Panc1 (cell line): ENCODE measurements around the gene OR9Q1. TPM values are rescaled to one million over a fixed set of nuclear protein-coding genes. Genes with fewer than 3 reads are reported as not detected.
"Not testable (repeated sequence)": the region's sequence is repeated elsewhere in the genome, so short reads cannot be mapped to it uniquely, and the experiment has no call there.

Experiments
- ATAC-seq: fragments of 200-7000 bp; cut with Tn5 transposase; 2 replicates; pipeline ENCODE4 v1.9.1; 2020; ENCODE audit warnings: mild to moderate bottlenecking, moderate library complexity
- BruUV-seq: library from RNA; stranded (reverse); fragments of 400-500 nt; replicated peaks from 2 replicates; lab custom pipeline; 2021; lab: Mats Ljungman, UMichigan
- CTCF ChIA-PET: fragments of 300-600 bp; sonication (Branson Sonifier 250); formaldehyde crosslinking; loops from one replicate; lab custom pipeline; 2022; ENCODE audit warnings: antibody characterized with exemption; lab: Charles Lee
- POLR2A ChIA-PET: fragments of 300-600 bp; sonication (Branson Sonifier 250); formaldehyde crosslinking; loops from one replicate; lab custom pipeline; 2022; ENCODE audit warnings: antibody characterized with exemption; lab: Charles Lee
- DNase-seq: peaks from one replicate; pipeline ENCODE4 v3.0.0-alpha.2; 2010; ENCODE audit warnings: low read depth, low spot score
- H3K27ac ChIP-seq: 2 replicates; pipeline ENCODE4 v1.5.1; 2011; ENCODE audit warnings: mild to moderate bottlenecking, low read length, inconsistent platforms
- H3K27me3 ChIP-seq: fragments of 200-500 bp; sonication (Bioruptor generic); 2 replicates; pipeline ENCODE4 v1.6.0; 2014; ENCODE audit warnings: low read length, inconsistent platforms; ENCODE audit not compliant: control insufficient read depth, insufficient read depth
- H3K36me3 ChIP-seq: fragments of 200-500 bp; sonication (Bioruptor generic); 2 replicates; pipeline ENCODE4 v1.5.1; 2014; ENCODE audit warnings: inconsistent platforms, mild to moderate bottlenecking, low read length, moderate library complexity; ENCODE audit not compliant: control insufficient read depth, insufficient read depth
- H3K4me1 ChIP-seq: 2 replicates; pipeline ENCODE4 v1.5.1; 2011; ENCODE audit warnings: inconsistent platforms, mild to moderate bottlenecking, low read length, moderate library complexity; ENCODE audit not compliant: control insufficient read depth, insufficient read depth
- H3K4me3 ChIP-seq, 2 experiments: 2 replicates each; pipeline ENCODE4 v1.5.1; 2011 to 2012; ENCODE audit warnings: low read depth in 2 of 2, low read length in 2 of 2, mild to moderate bottlenecking in 2 of 2, inconsistent platforms in 1 of 2, moderate library complexity in 1 of 2
- H3K9me3 ChIP-seq: fragments of 200-500 bp; sonication (Bioruptor generic); 2 replicates; pipeline ENCODE4 v1.5.1; 2014; ENCODE audit warnings: low read depth, mild to moderate bottlenecking, inconsistent platforms, low read length, moderate library complexity; ENCODE audit not compliant: control insufficient read depth, insufficient read depth
- CTCF ChIP-seq: fragments of 450-650 bp; IDR thresholded peaks from 2 replicates; pipeline ENCODE4 v1.5.1; 2017; ENCODE audit warnings: mild to moderate bottlenecking
- POLR2AphosphoS5 ChIP-seq: IDR thresholded peaks from 2 replicates; pipeline ENCODE4 v1.6.1; 2012; ENCODE audit warnings: mild to moderate bottlenecking, low read depth, low read length, moderate library complexity
- SIN3A ChIP-seq: IDR thresholded peaks from 2 replicates; pipeline ENCODE4 v1.6.1; 2012; ENCODE audit warnings: low read depth, mild to moderate bottlenecking, low read length, moderate library complexity, borderline replicate concordance; ENCODE audit not compliant: insufficient read depth
- TCF7L2 ChIP-seq: IDR thresholded peaks from 2 replicates; pipeline ENCODE4 v1.6.1; 2011; ENCODE audit warnings: mild to moderate bottlenecking, low read depth, low read length, inconsistent platforms
- in situ Hi-C: cut with HindIII; loops from 2 replicates; pipeline ENCODE4 v1.10.0; 2016; ENCODE audit warnings: low sequenced_read_pairs, low pct_unique_long_range_greater_than_20kb
- intact Hi-C: fragments of 100-400 bp; cut with micrococcal nuclease; formaldehyde crosslinking; loops from one replicate; pipeline ENCODE4 v1.10.0; 2022; ENCODE audit not compliant: unreplicated experiment
- total RNA-seq: library from RNA; stranded (reverse); gene quantifications from one replicate; pipeline ENCODE4 v1.2.1, GENCODE V29; 2021; ENCODE audit not compliant: unreplicated experiment
- TF ChIP-seq, protein P1 (sequence below), 2 experiments: IDR thresholded peaks; 2 replicates each; pipeline ENCODE4 v1.6.1; 2011 to 2012; ENCODE audit warnings: low read depth in 2 of 2, control low read depth in 1 of 2, low read length in 1 of 2, mild to moderate bottlenecking in 1 of 2, moderate library complexity in 1 of 2; ENCODE audit not compliant: insufficient read depth in 1 of 2

The OR9Q1 gene
- total RNA-seq, 1 experiment from 2014 or later: not detected

DNA sequence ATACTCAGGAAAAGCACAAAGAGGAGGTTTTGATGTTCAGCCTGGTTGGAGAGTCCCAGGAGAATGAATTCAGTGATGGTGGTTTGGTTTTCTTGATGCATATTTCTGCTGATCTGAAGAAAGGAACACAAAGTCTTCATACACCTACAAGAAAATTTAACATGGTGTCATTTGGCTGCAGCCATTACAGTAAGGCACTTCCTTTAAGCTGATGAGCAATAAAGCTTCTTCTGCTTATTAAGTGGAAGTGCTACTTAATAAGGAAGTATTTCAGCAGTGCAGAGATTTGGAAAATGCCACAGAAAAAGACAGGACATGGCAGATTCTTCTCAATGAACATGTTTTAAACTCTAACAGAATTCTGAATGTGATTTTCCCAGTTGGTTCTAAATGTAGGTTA lies 180.4 kb downstream of the OR9Q1 start, which contains the start of gene OR1S2:
OR1S2 (minus strand) TSS at position 101 of the 400 bp plus-strand sequence; CDS start at position 101, 0 bp downstream.
- intact Hi-C loops (no loop called here), in situ Hi-C loops (no loop called here)

DNA sequence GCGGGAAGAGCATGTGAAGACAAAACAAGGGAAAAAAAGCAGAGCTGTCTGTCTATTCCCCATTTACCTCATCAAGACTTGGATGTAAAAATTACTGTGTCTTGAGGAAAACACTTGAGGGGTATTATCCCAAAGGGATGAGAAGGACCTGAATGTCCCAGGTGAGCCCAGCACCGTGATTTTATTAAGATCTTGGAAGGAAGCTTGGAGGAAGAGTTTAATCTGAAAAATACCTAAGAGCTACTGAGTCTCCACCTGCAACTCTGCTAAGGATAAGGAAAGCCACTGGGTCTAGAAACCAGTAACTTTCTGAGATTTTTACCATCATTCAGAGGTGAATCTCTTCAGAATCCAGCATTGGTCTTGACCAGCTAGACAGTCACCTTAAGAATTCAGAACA lies 188.7 kb downstream of the OR9Q1 start, which contains the start of gene OR1S1:
OR1S1 (plus strand) TSS at position 301 of the 400 bp plus-strand sequence.
- H3K4me3 ChIP-seq, CTCF ChIA-PET, intact Hi-C loops, H3K36me3 ChIP-seq, POLR2A ChIA-PET, in situ Hi-C loops, H3K27me3 ChIP-seq, BruUV-seq, H3K9me3 ChIP-seq, H3K27ac ChIP-seq, H3K4me1 ChIP-seq, ATAC-seq, DNase-seq: not testable (repeated sequence)

More for the DNA sequence above, 180.4 kb downstream of the OR9Q1 start, which contains the start of gene OR1S2:
- H3K9me3 ChIP-seq: no peaks in the 10 kb centered on the region
- BruUV-seq: no TSS peak
- ChIA-PET CTCF (no interaction called here), POLR2A (no interaction called here)
- H3K27me3 ChIP-seq: no peaks in the 10 kb centered on the region
- TF ChIP-seq TCF7L2: no peak
- TF ChIP-seq CTCF: no peak
- TF ChIP-seq, protein P1, sequence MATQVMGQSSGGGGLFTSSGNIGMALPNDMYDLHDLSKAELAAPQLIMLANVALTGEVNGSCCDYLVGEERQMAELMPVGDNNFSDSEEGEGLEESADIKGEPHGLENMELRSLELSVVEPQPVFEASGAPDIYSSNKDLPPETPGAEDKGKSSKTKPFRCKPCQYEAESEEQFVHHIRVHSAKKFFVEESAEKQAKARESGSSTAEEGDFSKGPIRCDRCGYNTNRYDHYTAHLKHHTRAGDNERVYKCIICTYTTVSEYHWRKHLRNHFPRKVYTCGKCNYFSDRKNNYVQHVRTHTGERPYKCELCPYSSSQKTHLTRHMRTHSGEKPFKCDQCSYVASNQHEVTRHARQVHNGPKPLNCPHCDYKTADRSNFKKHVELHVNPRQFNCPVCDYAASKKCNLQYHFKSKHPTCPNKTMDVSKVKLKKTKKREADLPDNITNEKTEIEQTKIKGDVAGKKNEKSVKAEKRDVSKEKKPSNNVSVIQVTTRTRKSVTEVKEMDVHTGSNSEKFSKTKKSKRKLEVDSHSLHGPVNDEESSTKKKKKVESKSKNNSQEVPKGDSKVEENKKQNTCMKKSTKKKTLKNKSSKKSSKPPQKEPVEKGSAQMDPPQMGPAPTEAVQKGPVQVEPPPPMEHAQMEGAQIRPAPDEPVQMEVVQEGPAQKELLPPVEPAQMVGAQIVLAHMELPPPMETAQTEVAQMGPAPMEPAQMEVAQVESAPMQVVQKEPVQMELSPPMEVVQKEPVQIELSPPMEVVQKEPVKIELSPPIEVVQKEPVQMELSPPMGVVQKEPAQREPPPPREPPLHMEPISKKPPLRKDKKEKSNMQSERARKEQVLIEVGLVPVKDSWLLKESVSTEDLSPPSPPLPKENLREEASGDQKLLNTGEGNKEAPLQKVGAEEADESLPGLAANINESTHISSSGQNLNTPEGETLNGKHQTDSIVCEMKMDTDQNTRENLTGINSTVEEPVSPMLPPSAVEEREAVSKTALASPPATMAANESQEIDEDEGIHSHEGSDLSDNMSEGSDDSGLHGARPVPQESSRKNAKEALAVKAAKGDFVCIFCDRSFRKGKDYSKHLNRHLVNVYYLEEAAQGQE (IDR thresholded peaks at IDR 0.05; ENCODE audit: insufficient read depth in 1 of 2, low read depth in 2 of 2, low read length in 1 of 2): no peak
- TF ChIP-seq POLR2AphosphoS5: no peak
- no peak for TF ChIP-seq SIN3A
- no peak for ATAC-seq
- H3K4me1 ChIP-seq: no peaks in the 10 kb centered on the region
- no peak within 1 kb of the TSS for H3K27ac ChIP-seq
- no peak within 1 kb of the TSS for H3K4me3 ChIP-seq
- DNase-seq: no peak
- H3K36me3 ChIP-seq: no peaks in the 10 kb centered on the region

GRCh38 chr11:58216476-58216875 lies 192.8 kb downstream of the OR9Q1 start:
- H3K4me1 ChIP-seq: no peaks in the 10 kb centered on the region
- H3K36me3 ChIP-seq: no peaks in the 10 kb centered on the region
- intact Hi-C loops: no loop called here
- ChIA-PET POLR2A (no interaction called here), CTCF (no interaction called here)
- in situ Hi-C loops: no loop called here
- ATAC-seq (no peak), DNase-seq (no peak)
- no peaks in the 10 kb centered on the region for H3K27me3 ChIP-seq
- no peak overlapping the region for H3K4me3 ChIP-seq
- H3K27ac ChIP-seq: no peak overlapping the region
- H3K9me3 ChIP-seq: no peaks in the 10 kb centered on the region
- no peak for TF ChIP-seq TCF7L2
- TF ChIP-seq SIN3A: no peak
- no peak for TF ChIP-seq CTCF
- TF ChIP-seq, protein P1 (IDR thresholded peaks at IDR 0.05; ENCODE audit: insufficient read depth in 1 of 2, low read depth in 2 of 2, low read length in 1 of 2): no peak
- no peak for TF ChIP-seq POLR2AphosphoS5
- no TSS peak for BruUV-seq
